GM10248 (cell line): ENCODE results near the gene ZMIZ1.

Experiments
- CTCF ChIA-PET: fragments of 300-600 bp; sonication (Branson Sonifier 250); formaldehyde crosslinking; extraction: SDS; loops from one replicate; lab custom pipeline; 2021; ENCODE audit warnings: antibody characterized with exemption; lab: Yijun Ruan, JAX
- POLR2A ChIA-PET: fragments of 350-650 bp; sonication (Branson Sonifier 250); formaldehyde crosslinking; extraction: SDS; loops from one replicate; lab custom pipeline; 2020; ENCODE audit warnings: antibody characterized with exemption; lab: Yijun Ruan, JAX
- DNase-seq: peaks from one replicate; pipeline ENCODE4 v3.0.0; 2012; ENCODE audit errors: extremely low spot score
- CTCF ChIP-seq: IDR thresholded peaks from 2 replicates; pipeline ENCODE4 v1.5.1; 2012; ENCODE audit warnings: mild to moderate bottlenecking, low read depth; ENCODE audit errors: extremely low read depth, missing control alignments, control extremely low read depth

Gene ZMIZ1

DNA sequence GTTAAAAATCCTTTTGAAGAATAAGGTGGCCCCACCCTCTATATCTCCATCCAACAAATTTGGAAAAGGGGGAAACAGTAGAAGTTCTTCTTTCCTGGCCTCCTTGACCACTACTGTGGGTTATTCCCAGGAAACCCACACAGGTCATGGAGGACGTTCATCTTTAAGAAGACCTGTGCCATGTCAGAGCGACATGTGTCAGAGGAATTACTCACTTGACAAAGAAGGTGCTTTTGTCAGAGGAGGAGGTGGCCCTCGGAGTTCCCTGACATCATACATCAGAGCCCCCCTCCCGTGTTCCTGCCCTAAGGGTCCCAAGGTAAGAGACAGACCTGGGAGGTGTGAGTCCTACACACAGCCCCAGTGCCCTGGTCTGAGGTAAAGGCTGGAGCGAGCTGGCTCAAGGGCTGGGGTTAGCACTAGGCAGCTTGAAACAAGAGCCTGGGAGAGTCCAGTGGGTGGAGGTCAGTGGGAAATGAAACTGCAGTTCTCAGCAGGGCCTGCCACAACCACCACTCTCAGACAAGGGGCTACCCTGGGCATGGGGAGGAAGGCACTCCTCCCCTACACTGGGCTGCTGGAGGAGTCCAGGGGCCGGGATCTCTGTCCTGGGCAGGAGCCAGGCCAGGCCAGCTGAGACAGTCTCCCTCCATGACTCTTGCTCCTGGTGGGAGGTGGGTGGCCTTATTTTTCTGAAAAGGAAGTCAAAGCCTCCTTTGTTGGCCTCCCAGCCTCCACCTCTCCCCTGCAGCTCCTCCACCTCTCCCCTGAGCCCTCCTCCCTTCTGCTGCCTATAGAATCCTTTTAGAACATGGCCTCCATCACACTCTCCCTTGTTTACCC, 21.8 kb upstream of the ZMIZ1 start:
- no peak for DNase-seq
- TF ChIP-seq CTCF: no peak
- CTCF ChIA-PET: no interaction called here
- POLR2A ChIA-PET: no interaction called here

- POLR2A ChIA-PET: no interaction called here
- DNase-seq: no peak
- CTCF ChIA-PET: no interaction called here
- no peak for TF ChIP-seq CTCF
Observed at GRCh38 chr10:79047584-79047874, 21.2 kb upstream of the ZMIZ1 start.

DNA sequence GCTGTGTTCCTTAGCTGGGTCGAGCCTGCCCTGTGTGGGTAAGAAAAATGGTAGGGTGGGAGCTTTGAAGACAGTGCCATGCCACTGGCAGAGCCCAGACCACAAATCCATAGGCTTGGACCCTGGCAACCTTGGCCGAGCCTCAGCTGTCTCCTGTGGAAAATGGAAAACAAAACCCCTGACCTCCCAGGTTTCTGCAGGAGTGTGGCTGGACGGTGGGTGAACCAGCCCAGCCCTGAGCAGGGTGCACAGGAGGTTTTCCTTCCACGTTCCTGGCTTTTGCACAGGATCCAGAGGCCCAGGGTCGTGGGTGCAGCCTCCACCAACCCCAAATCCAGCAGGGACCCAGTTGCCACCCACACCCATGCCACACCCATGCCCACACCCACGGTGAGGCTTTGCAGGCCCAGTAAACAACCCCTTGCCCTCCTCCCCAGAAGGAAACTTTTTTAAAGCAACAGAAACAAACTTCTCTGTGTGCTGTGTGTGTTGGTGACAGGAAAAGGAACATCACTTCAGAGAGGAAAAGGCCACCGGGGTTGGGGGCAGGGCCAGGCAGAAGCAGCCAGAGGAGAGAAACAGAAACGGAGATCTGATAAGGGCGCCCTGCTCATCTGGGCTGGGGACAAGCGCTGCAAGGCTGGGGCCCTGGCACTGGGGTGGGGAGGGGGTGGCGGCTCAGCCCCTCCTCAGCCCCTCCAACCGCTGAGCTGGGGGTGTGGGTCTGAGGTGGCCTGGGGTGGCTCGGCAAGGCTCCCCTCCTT, 20.7 kb upstream of the ZMIZ1 start:
- no peak for DNase-seq
- CTCF ChIA-PET: no interaction called here
- POLR2A ChIA-PET: no interaction called here
- TF ChIP-seq CTCF: no peak

GRCh38 chr10:79048639-79049550, 19.9 kb upstream of the ZMIZ1 start:
- ChIA-PET POLR2A (no interaction called here), CTCF (no interaction called here)
- no peak for DNase-seq
- TF ChIP-seq CTCF: no peak

- TF ChIP-seq CTCF: no peak
- CTCF ChIA-PET: no interaction called here
- POLR2A ChIA-PET: no interaction called here
- no peak for DNase-seq
Observed at GRCh38 chr10:79049931-79050895, 18.6 kb upstream of the ZMIZ1 start.
